ENCODE data around the gene NFATC2. TPM values are rescaled to one million over a fixed set of nuclear protein-coding genes. Genes with fewer than 3 reads are reported as not detected.

NFATC2 gene
- total RNA-seq, 4 donors from 2014 or later = 5.3 to 22.5 (median 11.5) TPM

DNA sequence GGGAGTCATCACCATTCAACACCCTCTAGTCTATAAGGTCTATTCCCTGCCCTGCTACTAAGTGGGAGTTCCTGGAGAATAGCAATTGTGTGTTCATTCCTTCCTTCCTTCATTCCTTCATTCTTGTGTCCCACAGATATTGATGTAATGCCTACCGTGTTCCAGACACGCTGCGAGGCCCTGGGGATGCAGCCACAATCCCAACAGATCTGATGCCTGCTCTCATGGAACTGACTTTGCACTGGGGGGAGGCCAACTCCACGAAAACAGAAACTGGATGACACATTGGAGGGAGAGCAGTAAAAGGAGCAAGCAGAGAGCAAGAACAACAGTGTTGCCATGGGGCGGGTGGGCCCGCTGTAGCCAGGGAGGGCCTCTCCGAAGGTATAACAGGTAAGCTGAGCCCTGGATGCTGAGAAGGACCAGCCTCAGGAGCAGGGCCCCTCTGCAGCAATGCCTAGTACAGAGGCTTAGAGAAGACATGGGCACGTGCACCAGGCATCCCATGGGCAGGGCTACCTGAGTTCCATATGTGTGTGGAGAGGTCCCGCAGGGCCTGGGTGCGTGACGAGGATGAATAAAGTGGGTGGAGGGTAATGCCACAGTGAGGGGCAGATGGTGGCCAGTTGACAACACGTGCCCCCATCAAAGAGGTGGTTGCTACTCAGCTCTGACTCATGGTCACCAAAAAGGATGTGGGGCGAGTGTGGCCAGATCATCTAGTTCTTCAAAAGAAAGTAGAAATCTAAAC, 173.9 kb downstream of the NFATC2 start:
- Histone ChIP-seq H3K27me3 (no peaks in the 10 kb centered on the region), H3K27ac (no peak overlapping the region), H3K9me3 (no peaks in the 10 kb centered on the region), H3K4me1 (no peaks in the 10 kb centered on the region), H3K36me3 (no peaks in the 10 kb centered on the region), H3K4me3 (no peak overlapping the region)
- TF ChIP-seq, protein P1, sequence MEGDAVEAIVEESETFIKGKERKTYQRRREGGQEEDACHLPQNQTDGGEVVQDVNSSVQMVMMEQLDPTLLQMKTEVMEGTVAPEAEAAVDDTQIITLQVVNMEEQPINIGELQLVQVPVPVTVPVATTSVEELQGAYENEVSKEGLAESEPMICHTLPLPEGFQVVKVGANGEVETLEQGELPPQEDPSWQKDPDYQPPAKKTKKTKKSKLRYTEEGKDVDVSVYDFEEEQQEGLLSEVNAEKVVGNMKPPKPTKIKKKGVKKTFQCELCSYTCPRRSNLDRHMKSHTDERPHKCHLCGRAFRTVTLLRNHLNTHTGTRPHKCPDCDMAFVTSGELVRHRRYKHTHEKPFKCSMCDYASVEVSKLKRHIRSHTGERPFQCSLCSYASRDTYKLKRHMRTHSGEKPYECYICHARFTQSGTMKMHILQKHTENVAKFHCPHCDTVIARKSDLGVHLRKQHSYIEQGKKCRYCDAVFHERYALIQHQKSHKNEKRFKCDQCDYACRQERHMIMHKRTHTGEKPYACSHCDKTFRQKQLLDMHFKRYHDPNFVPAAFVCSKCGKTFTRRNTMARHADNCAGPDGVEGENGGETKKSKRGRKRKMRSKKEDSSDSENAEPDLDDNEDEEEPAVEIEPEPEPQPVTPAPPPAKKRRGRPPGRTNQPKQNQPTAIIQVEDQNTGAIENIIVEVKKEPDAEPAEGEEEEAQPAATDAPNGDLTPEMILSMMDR (IDR thresholded peaks at IDR 0.05) = no peak
- TF ChIP-seq POLR2AphosphoS5 (IDR thresholded peaks at IDR 0.05) (no peak), EP300 (IDR thresholded peaks at IDR 0.05; ENCODE audit: low read depth) (no peak), POLR2A (IDR thresholded peaks at IDR 0.05) (no peak)
- no peak for DNase-seq
- 83 to 91% methylated on average over 5 to 13 of the region's 13 CpGs for WGBS, 2 donors (ENCODE audit: low coverage in 1 of 2)
- intact Hi-C loops (cut with DNase I; ENCODE audit: low total_unique reads) = no loop called here
- in situ Hi-C loops (cut with MboI; ENCODE audit: low pct_ligation_motif_present in 1 of 4, low pct_unique_long_range_greater_than_20kb in 1 of 4, low sequenced_read_pairs in 3 of 4) = no loop called here

DNA sequence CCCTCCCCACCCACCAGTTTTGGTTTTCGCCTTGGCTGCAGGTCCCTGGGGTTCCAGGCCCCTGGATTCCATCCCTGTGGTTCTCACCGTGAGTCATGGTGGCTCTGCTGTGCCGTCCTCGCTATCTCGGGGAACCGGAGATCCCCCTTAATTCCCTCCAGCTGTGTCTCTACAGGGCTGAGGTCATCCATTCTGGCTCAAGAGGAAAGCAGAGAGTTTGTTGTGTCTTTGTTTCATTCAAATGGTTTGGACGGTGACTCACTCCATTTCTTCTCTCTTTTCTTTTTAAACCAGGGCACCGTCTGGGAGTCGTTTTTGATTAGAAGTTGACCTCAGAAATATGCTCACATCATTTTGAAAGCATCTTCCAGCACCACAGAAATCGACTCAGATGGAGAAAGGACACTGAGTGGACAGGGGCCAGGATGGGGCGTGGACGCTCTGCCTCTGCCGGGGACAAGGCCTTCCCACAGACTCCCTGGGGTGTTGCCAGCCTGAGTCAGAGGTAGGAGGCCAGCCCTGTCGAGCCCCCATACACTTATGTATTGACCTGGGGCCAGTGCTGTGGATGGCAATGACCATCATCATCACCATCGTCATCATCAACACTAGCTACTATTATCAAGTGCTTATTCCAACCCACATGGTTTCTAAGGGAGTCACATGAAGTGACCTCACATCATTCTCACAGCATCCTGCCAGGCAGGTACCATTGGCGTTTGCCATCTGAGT, 176.2 kb downstream of the NFATC2 start:
- no peaks in the 10 kb centered on the region for H3K9me3 ChIP-seq
- peak; percentile 41 for DNase-seq
- no peaks in the 10 kb centered on the region for H3K36me3 ChIP-seq
- intact Hi-C loops (cut with DNase I; ENCODE audit: low total_unique reads) (no loop called here), in situ Hi-C loops (cut with MboI; ENCODE audit: low pct_ligation_motif_present in 1 of 4, low pct_unique_long_range_greater_than_20kb in 1 of 4, low sequenced_read_pairs in 3 of 4) (no loop called here)
- peak overlapping the region; percentile 56 to 68 (median 64) for H3K27ac ChIP-seq
- H3K4me1 ChIP-seq = no peaks in the 10 kb centered on the region
- H3K4me3 ChIP-seq = no peak overlapping the region
- H3K27me3 ChIP-seq = no peaks in the 10 kb centered on the region
- 72% methylated on average over 16 of the region's 16 CpGs; no CpG with 5 or more reads in 1 of the 2 donors for WGBS, 2 donors (ENCODE audit: low coverage in 1 of 2)
- TF ChIP-seq, protein P1 (IDR thresholded peaks at IDR 0.05) = no peak
- TF ChIP-seq EP300 (IDR thresholded peaks at IDR 0.05; ENCODE audit: low read depth) (no peak), POLR2AphosphoS5 (IDR thresholded peaks at IDR 0.05) (no peak), POLR2A (IDR thresholded peaks at IDR 0.05) (no peak)

DNA sequence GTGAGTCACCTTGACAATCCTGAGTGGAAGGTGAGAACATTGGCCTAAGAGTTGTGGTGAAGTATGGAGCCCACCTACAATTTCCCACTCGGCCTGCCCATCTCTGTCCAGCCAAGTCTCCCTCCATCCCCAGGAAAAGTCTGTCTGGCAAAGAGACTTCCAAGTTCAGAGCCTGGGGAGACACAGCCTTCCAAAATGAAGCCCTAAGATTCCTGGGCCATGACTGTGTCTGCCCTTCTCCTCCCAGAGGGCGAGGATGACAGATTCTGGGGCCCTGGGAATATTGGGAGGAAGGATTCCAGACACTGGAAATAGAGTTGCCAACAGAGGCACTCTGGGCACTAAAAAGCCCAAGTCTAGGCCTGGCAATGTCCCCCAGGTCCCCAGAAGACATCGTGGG, 176.8 kb downstream of the NFATC2 start:
- peak overlapping the region; percentile 56 to 68 (median 64) for H3K27ac ChIP-seq
- H3K4me1 ChIP-seq = no peaks in the 10 kb centered on the region
- intact Hi-C loops (cut with DNase I; ENCODE audit: low total_unique reads) = no loop called here
- no peaks in the 10 kb centered on the region for H3K27me3 ChIP-seq
- H3K36me3 ChIP-seq = no peaks in the 10 kb centered on the region
- H3K4me3 ChIP-seq = no peak overlapping the region
- DNase-seq = no peak
- WGBS, 2 donors (ENCODE audit: low coverage in 1 of 2) = 75 to 90% methylated on average over 2 to 3 of the region's 3 CpGs
- in situ Hi-C loops (cut with MboI; ENCODE audit: low pct_ligation_motif_present in 1 of 4, low pct_unique_long_range_greater_than_20kb in 1 of 4, low sequenced_read_pairs in 3 of 4) = no loop called here
- H3K9me3 ChIP-seq = no peaks in the 10 kb centered on the region
- no peak for TF ChIP-seq POLR2AphosphoS5 (IDR thresholded peaks at IDR 0.05)
- TF ChIP-seq EP300 (IDR thresholded peaks at IDR 0.05; ENCODE audit: low read depth) = no peak
- TF ChIP-seq, protein P1 (IDR thresholded peaks at IDR 0.05) = no peak
- no peak for TF ChIP-seq POLR2A (IDR thresholded peaks at IDR 0.05)

DNA sequence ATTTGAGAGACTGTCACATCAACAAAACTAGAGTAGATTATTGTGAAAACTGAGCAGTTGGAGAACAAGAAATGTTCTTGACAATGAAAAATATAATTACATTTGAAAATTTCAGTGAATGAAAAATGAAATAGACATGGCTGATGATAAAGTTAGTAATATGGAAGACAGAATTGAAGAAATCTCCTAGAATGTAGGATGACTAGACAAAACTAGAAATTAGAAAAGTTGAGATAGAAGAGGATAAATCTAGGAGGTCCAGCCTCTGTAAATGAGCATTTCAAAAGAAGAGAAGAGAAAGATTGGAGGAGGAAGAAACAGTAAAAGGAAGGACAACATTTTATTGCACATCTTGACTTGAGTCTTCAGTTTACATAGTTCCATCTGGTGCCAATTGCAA, 178.7 kb downstream of the NFATC2 start:
- in situ Hi-C loops (cut with MboI; ENCODE audit: low pct_ligation_motif_present in 1 of 4, low pct_unique_long_range_greater_than_20kb in 1 of 4, low sequenced_read_pairs in 3 of 4) = no loop called here
- H3K9me3 ChIP-seq = no peaks in the 10 kb centered on the region
- H3K27ac ChIP-seq = no peak overlapping the region
- H3K4me3 ChIP-seq = no peak overlapping the region
- H3K27me3 ChIP-seq = no peaks in the 10 kb centered on the region
- no peak for TF ChIP-seq POLR2A (IDR thresholded peaks at IDR 0.05)
- TF ChIP-seq, protein P1 (IDR thresholded peaks at IDR 0.05) = no peak
- TF ChIP-seq POLR2AphosphoS5 (IDR thresholded peaks at IDR 0.05) = no peak
- TF ChIP-seq EP300 (IDR thresholded peaks at IDR 0.05; ENCODE audit: low read depth) = no peak
- intact Hi-C loops (cut with DNase I; ENCODE audit: low total_unique reads) = no loop called here
- DNase-seq = no peak
- no peaks in the 10 kb centered on the region for H3K36me3 ChIP-seq
- no peaks in the 10 kb centered on the region for H3K4me1 ChIP-seq
